HG02623 (cell line): ENCODE data around the gene MAML1.
"Not testable (repeated sequence)": the region's sequence is repeated elsewhere in the genome, so short reads cannot be mapped to it uniquely, and the experiment has no call there.

Experiments used
- ATAC-seq: cut with Tn5 transposase; IDR thresholded peaks from one replicate; pipeline ENCODE4 v1.9.1; 2021; ENCODE audit warnings: moderate library complexity; ENCODE audit not compliant: unreplicated experiment

MAML1 gene

GRCh38 chr5:179732412-179732917 is at the start of gene MAML1:
TSS of gene MAML1 (plus strand) at chr5:179732822. CDS start at chr5:179733113, 291 bp downstream.
- ATAC-seq, result peak; percentile 95

GRCh38 chr5:179689212-179689611 is 43.4 kb upstream of the MAML1 start:
- not testable (repeated sequence) for ATAC-seq

- no peak for ATAC-seq
These were observed 38.1 kb upstream of the MAML1 start for GRCh38 chr5:179694561-179694960.

- ATAC-seq, result no peak
These were observed 36.0 kb upstream of the MAML1 start for GRCh38 chr5:179696603-179697002.

GRCh38 chr5:179697108-179697507 is 35.5 kb upstream of the MAML1 start:
- ATAC-seq, result no peak

- ATAC-seq, result not testable (repeated sequence)
These were observed 35.1 kb upstream of the MAML1 start for GRCh38 chr5:179697543-179697942.

GRCh38 chr5:179697993-179698934 is 34.4 kb upstream of the MAML1 start:
- ATAC-seq, result peak; percentile 86

- ATAC-seq, result peak; percentile 2
These were observed 33.5 kb upstream of the MAML1 start, which contains the start of gene CANX for GRCh38 chr5:179698935-179699615. TSS of gene CANX (plus strand) at chr5:179698967. CDS start at chr5:179705682, 6,715 bp downstream.

GRCh38 chr5:179699616-179700237 is 32.9 kb upstream of the MAML1 start:
- no peak for ATAC-seq

- no peak for ATAC-seq
These were observed 32.2 kb upstream of the MAML1 start for GRCh38 chr5:179700401-179700918.

- ATAC-seq, result no peak
These were observed 16.3 kb upstream of the MAML1 start for GRCh38 chr5:179716286-179716685.

GRCh38 chr5:179720222-179720621 is 12.4 kb upstream of the MAML1 start:
- ATAC-seq, result no peak

GRCh38 chr5:179724163-179724562 is 8.5 kb upstream of the MAML1 start:
- no peak for ATAC-seq

GRCh38 chr5:179727106-179727505 is 5.5 kb upstream of the MAML1 start:
- no peak for ATAC-seq

- no peak for ATAC-seq
These were observed 3.3 kb upstream of the MAML1 start for GRCh38 chr5:179729303-179729702.

GRCh38 chr5:179729727-179730126 is 2.9 kb upstream of the MAML1 start:
- no peak for ATAC-seq

GRCh38 chr5:179730356-179730755 is 2.3 kb upstream of the MAML1 start:
- ATAC-seq, result no peak

- ATAC-seq, result no peak
These were observed 1.8 kb upstream of the MAML1 start for GRCh38 chr5:179730852-179731251.

- ATAC-seq, result peak; percentile 8
These were observed 721 bp upstream of the MAML1 start for GRCh38 chr5:179731791-179732411.
